K562 (cell line): ENCODE measurements around the gene CCDC183. TPM values are rescaled to one million over a fixed set of nuclear protein-coding genes. Genes with fewer than 3 reads are reported as not detected.

ENCODE experiments used
- ATAC-seq: fragments of 200-7000 bp; cut with Tn5 transposase; 3 replicates; pipeline ENCODE4 v1.9.1; 2020; ENCODE audit warnings: moderate library complexity
- BruUV-seq: library from RNA; stranded (reverse); fragments of 400-500 nt; replicated peaks from 2 replicates; lab custom pipeline; 2021; lab: Mats Ljungman, UMichigan
- CTCF ChIA-PET: fragments of 300-600 bp; formaldehyde crosslinking; extraction: SDS; loops from one replicate; lab custom pipeline; 2021; ENCODE audit warnings: low intra/inter-chr PET ratio; lab: Yijun Ruan, JAX
- POLR2A ChIA-PET: fragments of 300-600, 350-650 bp; sonication (Branson Sonifier 250); formaldehyde crosslinking; extraction: SDS; loops from one replicate; lab custom pipeline; 2021; ENCODE audit warnings: antibody characterized with exemption, inconsistent platforms; lab: Yijun Ruan, JAX
- DNase-seq, 4 experiments: peaks; one replicate each; pipeline versions ENCODE4 v3.0.0 to v3.0.0-alpha.2; 2011 to 2018; ENCODE audit warnings: low spot score in 3 of 4, mixed read lengths in 3 of 4; ENCODE audit errors: extremely low read depth in 1 of 4
- FAIRE-seq: peaks from 2 replicates; lab custom pipeline; 2011; peaks lifted over from hg19 to GRCh38; lab: Jason Lieb, UNC
- H2AFZ ChIP-seq: 2 replicates; pipeline ENCODE4 v1.6.0; 2011; ENCODE audit warnings: low read depth, low read length, control low read depth, inconsistent platforms
- H3K27ac ChIP-seq: fragments of 200-600 bp; 3 replicates; pipeline ENCODE4 v1.8.0; 2011; ENCODE audit warnings: low read depth, mild to moderate bottlenecking, control low read depth, inconsistent platforms, low read length, moderate library complexity, mixed read lengths; ENCODE audit errors: extremely low read depth
- H3K27me3 ChIP-seq, 2 experiments: fragments of 300-600 bp in 1 of 2; 2 replicates in 1 of 2; 3 replicates in 1 of 2; pipeline versions ENCODE4 v1.6.0 to v1.8.0; 2011; ENCODE audit warnings: inconsistent platforms in 2 of 2, low read length in 2 of 2, mild to moderate bottlenecking in 1 of 2, mixed read lengths in 1 of 2, moderate library complexity in 1 of 2; ENCODE audit not compliant: control insufficient read depth in 2 of 2, insufficient read depth in 2 of 2
- H3K36me3 ChIP-seq: fragments of 300-600 bp; 3 replicates; pipeline ENCODE4 v1.8.0; 2011; ENCODE audit warnings: mild to moderate bottlenecking, low read length, inconsistent platforms; ENCODE audit not compliant: control insufficient read depth, insufficient read depth
- H3K4me1 ChIP-seq, 2 experiments: fragments of 200-600 bp in 1 of 2; replicated peaks in 1 of 2; 2 replicates in 1 of 2; 3 replicates in 1 of 2; pipeline versions ENCODE4 v1.5.1 to v1.8.0; 2011; ENCODE audit warnings: inconsistent platforms in 2 of 2, low read length in 2 of 2, mild to moderate bottlenecking in 1 of 2, mixed read lengths in 1 of 2, moderate library complexity in 1 of 2; ENCODE audit not compliant: control insufficient read depth in 2 of 2, insufficient read depth in 2 of 2
- H3K4me2 ChIP-seq: 2 replicates; pipeline ENCODE4 v1.6.1; 2011; ENCODE audit warnings: low read length, control low read depth, inconsistent platforms, mixed read lengths; ENCODE audit not compliant: insufficient read depth
- H3K4me3 ChIP-seq: fragments of 200-600 bp; sonication (generic), shearing (Covaris generic); 2 replicates; pipeline ENCODE4 v1.5.1; 2016; ENCODE audit warnings: control low read depth, inconsistent platforms
- H3K79me2 ChIP-seq: fragments of 200-600 bp; 3 replicates; pipeline ENCODE4 v1.8.0; 2011; ENCODE audit warnings: low read length, inconsistent platforms; ENCODE audit not compliant: control insufficient read depth, insufficient read depth
- H3K9ac ChIP-seq, 2 experiments: 2 replicates each; pipeline versions ENCODE4 v1.6.0 to v1.6.1; 2011; ENCODE audit warnings: low read depth in 2 of 2, low read length in 2 of 2, control low read depth in 1 of 2, inconsistent platforms in 1 of 2, mild to moderate bottlenecking in 1 of 2, mixed read lengths in 1 of 2; ENCODE audit not compliant: insufficient read depth in 1 of 2
- H3K9me1 ChIP-seq: one replicate; pipeline ENCODE4 v1.6.0; 2011; ENCODE audit warnings: inconsistent platforms, mild to moderate bottlenecking, low read length, moderate library complexity; ENCODE audit not compliant: control insufficient read depth, insufficient read depth
- H3K9me3 ChIP-seq: replicated peaks from 2 replicates; pipeline ENCODE4 v1.5.1; 2011; ENCODE audit warnings: low read depth, low read length, inconsistent platforms; ENCODE audit not compliant: control insufficient read depth, insufficient read depth
- H4K20me1 ChIP-seq: replicated peaks from 2 replicates; pipeline ENCODE4 v1.6.1; 2011; ENCODE audit warnings: low read length, inconsistent platforms, mixed read lengths; ENCODE audit not compliant: control insufficient read depth, insufficient read depth
- HMGN3 ChIP-seq: IDR thresholded peaks from 2 replicates; pipeline ENCODE4 v1.6.1; 2011; ENCODE audit warnings: borderline replicate concordance, low read depth, mild to moderate bottlenecking, mixed read lengths, low read length; ENCODE audit not compliant: insufficient read length; ENCODE audit errors: extremely low read depth
- OTX1 ChIP-seq: fragments of 450-650 bp; formaldehyde crosslinking; IDR thresholded peaks from 2 replicates; pipeline ENCODE4 v1.4.0; 2022; ENCODE audit warnings: mild to moderate bottlenecking
- POLR2G ChIP-seq: fragments of 200-400 bp; formaldehyde crosslinking; IDR thresholded peaks from 2 replicates; pipeline ENCODE4 v1.6.1; 2017; ENCODE audit warnings: low read depth, mild to moderate bottlenecking, antibody characterized with exemption, low read length, moderate library complexity
- RBFOX2 ChIP-seq: fragments of 200-400 bp; formaldehyde crosslinking; IDR thresholded peaks from 2 replicates; pipeline ENCODE4 v1.6.1; 2017; ENCODE audit warnings: low read depth, mild to moderate bottlenecking, low read length, moderate library complexity
- TFAP4 ChIP-seq: sonication (generic); formaldehyde crosslinking; IDR thresholded peaks from 2 replicates; pipeline ENCODE4 v1.8.0; 2022; ENCODE audit warnings: missing genetic modification reagents, mild to moderate bottlenecking, moderate library complexity, borderline replicate concordance
- WGBS: fragments of 100-300 bp; shearing (Covaris generic); methylation state at CpG from one replicate; pipeline ENCODE4 v1.1.6; 2016; ENCODE audit warnings: low coverage, mixed read lengths; ENCODE audit not compliant: insufficient coverage; ENCODE audit errors: missing lambda C conversion rate; 5-methylcytosine and 5-hydroxymethylcytosine counted together
- in situ Hi-C: fragments of 300-500 bp; cut with MboI; formaldehyde crosslinking; loops from 4 replicates; pipeline ENCODE4 v1.15.0; 2018; ENCODE audit warnings: inconsistent platforms, mixed read lengths
- intact Hi-C: fragments of 100-400 bp; cut with micrococcal nuclease; formaldehyde crosslinking; loops from 2 replicates; pipeline ENCODE4 v1.14.2; 2022
- polyA plus RNA-seq, 8 experiments: library from polyadenylated mRNA; depleted of rRNA in 4 of 8; stranded (reverse) in 5 of 8; unstranded in 3 of 8; fragments of >200 nt; fragmentation: Nextera tagmentation in 2 of 8; fragmentation: Illumina TruSeq in 1 of 8; extraction: Ambion mirVana in 2 of 8; extraction: Trizol in 1 of 8; gene quantifications; 2 replicates each; pipeline versions ENCODE4 v1.2.1 to v1.2.3, GENCODE V29; 2011 to 2014; ENCODE audit warnings: inconsistent platforms in 1 of 8, missing spikeins in 1 of 8
- total RNA-seq, 7 experiments: library from RNA; depleted of rRNA in 6 of 7; stranded (reverse); fragments of >200 nt in 6 of 7; fragmentation: Illumina TruSeq in 2 of 7; extraction: Trizol in 2 of 7; gene quantifications; 2 replicates each; pipeline versions ENCODE4 v1.2.1 to v1.2.3, GENCODE V29; 2011 to 2021; ENCODE audit warnings: low replicate concordance in 1 of 7

Gene CCDC183
- total and polyA plus RNA-seq, 9 of the 15 experiments (the other 6 are each of a cell fraction or from before 2014, with no cell fraction given) = 0.21 to 0.60 (median 0.29) TPM; not detected in 4

- intact Hi-C loops (no loop called here), in situ Hi-C loops (no loop called here)
- FAIRE-seq (no peak), ATAC-seq (no peak), DNase-seq (no peak)
- TF ChIP-seq TFAP4 (0 out of 2 replicates have a peak, but pooled peaks have one; percentile 25), RBFOX2 (peak; percentile 49), HMGN3 (peak; percentile 31), POLR2G (peak; percentile 54), OTX1 (CRISPR knock-in tag) (no peak)
- H3K9me1 ChIP-seq = no peaks in the 10 kb centered on the region
- CTCF ChIA-PET = no interaction called here
- peaks cover 9 to 89% of the 10 kb centered on the region in 2 experiments; a peak in 4 of 5 replicates for H3K4me1 ChIP-seq
- no peak overlapping the region for H3K4me2 ChIP-seq
- peaks cover 29% of the 10 kb centered on the region; the same call in 1 of the 3 replicates for H3K36me3 ChIP-seq
- H3K79me2 ChIP-seq = peaks cover 23% of the 10 kb centered on the region
- WGBS = 87% methylated on average over 20 of the region's 29 CpGs
- POLR2A ChIA-PET = no interaction called here
- H3K9ac ChIP-seq = peak overlapping the region in 1 of 2 experiments; percentile 54; a peak in 1 of 4 replicates
- H3K9me3 ChIP-seq = no peaks in the 10 kb centered on the region
- H3K4me3 ChIP-seq = no peak overlapping the region
- H4K20me1 ChIP-seq = 0 out of 2 replicates have a peak, but pooled peaks cover 7% of the 10 kb centered on the region
- H2AFZ ChIP-seq = no peak overlapping the region
- no TSS peak for BruUV-seq
- H3K27ac ChIP-seq = no peak overlapping the region
- no peaks in the 10 kb centered on the region for H3K27me3 ChIP-seq
Measured at GRCh38 chr9:136852664-136853595, 56.8 kb downstream of the CCDC183 start.
